ENCODE measurements around the gene SLC22A16.
"Not testable (repeated sequence)": the region's sequence is repeated elsewhere in the genome, so short reads cannot be mapped to it uniquely, and the experiment has no call there.

Gene SLC22A16

DNA sequence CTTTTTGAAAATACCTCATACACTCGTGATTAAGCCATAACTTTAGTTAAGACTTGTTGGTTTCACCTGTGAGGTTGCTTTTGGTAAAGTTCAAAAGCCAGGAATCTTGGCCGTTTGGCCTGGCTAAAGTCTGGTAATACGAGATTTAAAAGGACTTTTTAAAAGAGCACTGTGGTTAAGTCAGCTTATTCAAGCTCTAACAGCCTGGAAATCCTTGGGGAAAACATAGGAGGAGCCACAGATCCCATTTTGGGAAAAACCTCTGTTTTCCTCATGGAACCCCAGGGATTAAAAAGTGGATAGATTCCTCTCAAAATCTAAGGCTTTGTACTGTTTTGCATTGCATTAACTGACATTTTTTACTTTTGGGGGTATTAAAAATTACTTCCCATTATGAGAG is 13.7 kb upstream of the SLC22A16 start:
- DNase-seq: no peak

- no peak for DNase-seq
Observed at GRCh38 chr6:110488606-110489190, 12.3 kb upstream of the SLC22A16 start.

DNA sequence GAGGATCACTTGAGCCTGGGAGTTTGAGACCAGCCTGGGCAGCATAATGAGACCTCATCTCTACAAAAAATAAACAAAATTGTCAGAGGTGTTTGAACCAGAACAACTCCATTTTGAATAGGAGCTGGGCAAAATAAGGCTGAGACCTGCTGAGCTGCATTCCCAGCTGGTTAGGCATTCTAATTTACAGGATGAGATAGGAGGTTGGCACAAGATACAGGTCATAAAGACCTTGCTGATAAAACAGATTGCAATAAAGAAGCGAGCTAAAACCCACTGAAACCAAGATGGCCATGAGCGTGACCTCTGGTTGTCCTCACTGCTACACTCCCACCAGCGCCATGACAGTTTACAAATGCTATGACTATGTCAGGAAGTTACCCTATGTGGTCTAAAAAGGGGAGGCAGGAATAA is 11.6 kb upstream of the SLC22A16 start:
- DNase-seq: not testable (repeated sequence)

GRCh38 chr6:110486756-110487155 is 10.3 kb upstream of the SLC22A16 start:
- DNase-seq: no peak

DNA sequence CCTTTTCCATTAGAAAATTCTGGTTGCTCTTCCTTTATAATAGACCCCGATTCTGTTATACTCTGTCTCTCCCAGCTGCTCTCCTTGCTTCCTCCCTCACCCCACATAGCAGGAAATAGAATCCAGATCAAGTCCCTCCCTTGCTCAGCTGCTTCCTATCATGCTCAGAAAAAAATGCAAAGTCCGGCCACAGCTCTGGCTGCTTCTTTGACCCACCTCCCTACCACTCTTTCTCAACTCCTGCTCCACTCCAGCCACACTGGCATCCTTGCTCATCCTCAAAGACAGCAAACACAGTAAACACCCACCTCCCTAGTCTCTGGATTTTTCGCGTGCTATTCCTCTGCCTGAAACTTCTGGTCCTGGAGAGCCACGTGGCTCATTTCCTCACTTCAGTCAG is 9.1 kb upstream of the SLC22A16 start:
- no peak for DNase-seq

- no peak for DNase-seq
Observed at GRCh38 chr6:110484321-110484720, 7.9 kb upstream of the SLC22A16 start.

- no peak for DNase-seq
Observed at GRCh38 chr6:110482774-110483400, 6.5 kb upstream of the SLC22A16 start.

GRCh38 chr6:110481081-110481480 is 4.7 kb upstream of the SLC22A16 start:
- DNase-seq: no peak

DNA sequence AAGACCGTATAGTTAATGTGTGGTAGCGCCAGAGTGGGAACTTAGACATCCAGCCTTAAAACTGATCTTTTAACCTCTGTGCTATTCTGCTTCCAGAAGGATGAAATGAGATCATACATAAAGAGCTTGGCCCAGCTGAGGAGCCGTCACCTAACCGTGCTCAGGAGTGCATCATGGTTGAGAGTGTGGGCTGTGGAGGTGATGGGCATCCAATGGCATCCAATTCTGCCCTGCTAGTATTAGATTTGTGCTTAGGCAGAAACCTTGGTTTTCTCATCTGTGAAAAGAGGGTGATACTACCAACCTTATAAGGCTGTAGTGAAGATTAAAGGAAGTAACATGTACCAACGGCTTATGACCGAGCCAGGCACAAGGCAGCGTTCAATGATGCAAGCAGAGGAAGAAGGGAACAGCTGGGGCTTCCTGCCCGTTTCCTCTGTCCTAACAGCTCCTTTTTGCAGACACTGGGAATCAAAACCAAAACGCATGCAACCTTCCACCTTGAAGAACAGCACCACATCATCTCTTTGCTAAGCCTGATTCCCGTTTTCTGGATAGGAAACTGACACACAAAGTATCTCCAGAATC is 1.3 kb downstream of the SLC22A16 start:
- no peak for DNase-seq

DNA sequence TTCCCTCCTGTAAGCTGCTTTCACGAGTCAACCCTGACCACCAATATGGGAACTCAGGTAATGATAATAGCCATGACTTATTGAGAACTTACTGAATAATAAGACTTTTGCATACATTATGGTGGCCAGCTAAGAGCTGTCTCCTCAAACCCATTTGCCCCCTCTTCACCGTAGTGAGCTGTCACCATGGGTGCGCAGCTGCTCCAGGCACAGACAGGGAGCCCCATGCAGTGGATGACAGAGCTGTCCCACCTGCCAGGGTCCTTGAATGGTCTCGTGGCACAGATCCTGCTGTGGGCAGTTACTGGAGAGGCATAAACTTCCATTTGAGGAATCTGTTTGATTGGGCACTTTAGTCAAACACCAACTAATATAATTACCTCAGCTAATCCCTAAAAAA is 1.9 kb downstream of the SLC22A16 start:
- DNase-seq: no peak

DNA sequence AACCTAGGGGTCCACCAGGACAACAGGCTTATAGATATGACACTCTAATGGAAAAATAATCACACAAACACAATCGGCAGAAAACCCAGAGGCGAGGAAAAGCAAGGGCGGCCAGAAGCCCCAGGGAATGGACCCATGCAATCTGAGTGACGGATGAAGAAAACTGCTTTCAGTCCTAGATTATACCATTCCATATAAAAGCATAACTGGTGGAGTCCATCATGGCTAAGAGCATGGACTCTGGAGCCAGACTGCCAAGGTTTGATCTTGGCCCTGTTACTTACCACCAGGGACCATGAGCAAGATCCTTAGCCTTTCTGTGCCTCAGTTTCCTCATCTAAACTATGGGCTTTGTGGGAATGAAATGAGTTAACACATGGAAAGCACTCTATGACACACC is 3.7 kb downstream of the SLC22A16 start:
- DNase-seq: no peak

GRCh38 chr6:110471726-110472365 is 4.6 kb downstream of the SLC22A16 start:
- DNase-seq: no peak

GRCh38 chr6:110468731-110469130 is 7.7 kb downstream of the SLC22A16 start:
- DNase-seq: no peak

- no peak for DNase-seq
Observed at GRCh38 chr6:110467566-110468140, 8.8 kb downstream of the SLC22A16 start.

- DNase-seq: no peak
Observed at GRCh38 chr6:110462884-110463481, 13.4 kb downstream of the SLC22A16 start.

- DNase-seq: no peak
Observed at GRCh38 chr6:110461376-110461775, 15.0 kb downstream of the SLC22A16 start.

DNA sequence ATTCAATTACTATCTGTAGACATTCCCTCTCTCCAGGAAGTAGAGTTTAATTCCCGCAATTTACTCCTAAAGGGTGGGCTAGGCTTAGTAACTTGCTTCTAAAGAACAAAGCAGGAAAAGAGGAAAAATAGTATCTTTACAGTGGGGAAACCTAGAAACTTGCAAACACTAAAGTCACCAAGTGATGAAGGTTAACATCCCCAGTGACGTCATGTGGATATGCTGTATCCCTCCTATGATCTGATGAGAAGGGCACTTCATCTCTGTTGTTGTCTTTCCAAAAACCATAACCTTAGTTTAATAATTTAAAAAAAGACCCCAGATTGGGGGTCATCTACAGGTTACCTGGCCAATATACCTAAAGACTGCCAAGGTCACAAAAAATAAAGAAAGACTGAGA is 17.3 kb downstream of the SLC22A16 start:
- DNase-seq: no peak

DNA sequence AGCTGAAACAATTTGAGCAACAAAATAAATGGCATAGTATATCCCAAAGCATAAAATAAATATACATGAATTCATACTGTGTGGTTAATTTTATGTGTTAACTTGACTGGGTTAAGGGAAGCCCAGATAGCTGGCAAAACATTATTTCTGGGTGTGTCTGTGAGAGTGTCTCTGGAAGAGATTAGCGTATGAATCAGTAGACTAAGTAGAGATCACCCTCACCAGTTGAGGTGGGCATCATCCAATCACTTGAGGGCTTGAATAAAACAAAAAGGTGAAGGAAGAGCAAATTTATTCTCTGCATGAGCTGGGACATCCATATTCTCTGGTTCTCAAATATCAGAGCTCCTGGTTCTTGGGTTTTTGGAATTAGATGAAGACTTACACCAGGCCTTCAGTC is 17.9 kb downstream of the SLC22A16 start:
- DNase-seq: no peak

DNA sequence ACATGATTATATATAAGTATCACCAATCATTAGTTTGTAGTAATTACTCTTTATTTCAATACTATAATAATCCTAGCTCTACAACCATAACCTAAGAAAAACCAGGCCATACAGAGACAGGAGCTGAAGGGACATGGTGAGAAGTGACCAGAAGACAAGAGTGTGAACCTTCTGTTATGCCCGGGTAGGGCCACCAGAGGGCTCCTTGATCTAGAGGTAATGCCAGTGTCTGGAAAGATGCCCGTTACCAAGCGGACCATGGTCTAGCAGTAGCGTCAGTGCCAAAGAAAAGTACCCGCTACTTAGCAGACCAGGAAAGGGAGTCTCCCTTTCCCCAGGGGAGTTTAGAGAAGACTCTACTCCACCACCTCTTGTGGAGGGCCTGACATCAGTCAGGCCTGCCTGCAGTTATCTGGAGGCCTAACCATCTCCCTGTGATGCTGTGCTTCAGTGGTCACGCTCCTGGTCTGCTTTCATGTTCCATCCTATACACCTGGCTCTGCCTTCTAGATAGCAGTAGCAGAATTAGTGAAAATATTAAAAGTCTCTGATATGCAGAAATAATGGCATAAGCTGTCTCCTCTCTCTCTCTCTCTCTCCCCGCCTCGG is 18.7 kb downstream of the SLC22A16 start:
- peak; percentile 5 for DNase-seq

DNA sequence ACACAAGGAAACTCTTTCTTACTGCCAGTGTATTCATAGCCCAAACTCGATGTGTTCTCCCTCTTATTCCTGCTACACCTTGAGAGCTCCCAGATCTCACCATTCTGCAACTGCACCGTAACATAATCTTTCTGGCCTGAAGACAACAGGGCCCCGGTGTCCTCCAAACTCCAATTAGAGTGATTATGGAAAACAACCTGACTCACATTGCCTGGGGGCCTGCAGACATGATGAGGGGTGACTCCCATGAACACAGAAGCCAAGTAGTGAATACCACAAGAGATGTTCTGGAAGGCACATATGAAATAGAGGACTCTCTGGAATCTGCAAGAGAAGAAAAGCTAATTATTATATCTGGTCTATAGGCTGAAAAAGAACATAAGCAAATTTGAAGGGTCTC is 19.7 kb downstream of the SLC22A16 start:
- no peak for DNase-seq

GRCh38 chr6:110449541-110449895 is 26.9 kb downstream of the SLC22A16 start:
- no peak for DNase-seq

DNA sequence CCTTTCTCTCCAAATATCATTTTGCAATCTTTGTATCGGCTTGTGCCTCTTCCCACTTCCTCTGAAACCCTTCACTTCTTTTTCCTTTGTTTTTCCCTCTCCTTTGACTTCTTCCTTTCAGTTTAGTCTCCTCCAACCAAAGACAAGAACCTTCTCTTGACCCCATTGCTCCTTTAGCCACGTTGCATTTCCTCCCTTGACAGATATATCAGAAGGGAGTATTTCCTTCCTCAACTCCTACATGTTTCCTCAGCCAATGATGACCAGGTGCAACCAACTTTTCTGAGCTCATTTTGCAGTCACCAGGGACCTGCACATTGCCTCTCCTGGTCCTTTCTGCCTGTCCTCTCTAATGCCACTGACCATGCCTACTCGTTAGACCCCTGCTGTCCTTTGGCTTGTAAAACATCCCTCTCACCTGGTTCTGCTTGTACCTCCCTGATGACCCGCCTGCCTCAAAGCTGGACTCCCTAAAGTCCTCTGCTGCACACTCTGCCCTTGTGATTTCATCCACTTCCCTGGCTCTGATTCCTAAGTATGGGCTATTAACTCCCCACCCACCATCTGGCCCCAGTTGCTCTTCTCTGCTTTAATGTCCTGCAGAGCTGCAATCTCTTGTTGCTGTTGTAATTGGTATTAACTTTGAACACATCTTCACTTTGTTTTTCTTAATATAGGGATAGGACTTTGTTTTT is 27.4 kb downstream of the SLC22A16 start:
- DNase-seq: no peak
